Measurements from ENCODE around the gene NCOA1.
"Not testable (repeated sequence)": the region's sequence is repeated elsewhere in the genome, so short reads cannot be mapped to it uniquely, and the experiment has no call there.

NCOA1 gene

DNA sequence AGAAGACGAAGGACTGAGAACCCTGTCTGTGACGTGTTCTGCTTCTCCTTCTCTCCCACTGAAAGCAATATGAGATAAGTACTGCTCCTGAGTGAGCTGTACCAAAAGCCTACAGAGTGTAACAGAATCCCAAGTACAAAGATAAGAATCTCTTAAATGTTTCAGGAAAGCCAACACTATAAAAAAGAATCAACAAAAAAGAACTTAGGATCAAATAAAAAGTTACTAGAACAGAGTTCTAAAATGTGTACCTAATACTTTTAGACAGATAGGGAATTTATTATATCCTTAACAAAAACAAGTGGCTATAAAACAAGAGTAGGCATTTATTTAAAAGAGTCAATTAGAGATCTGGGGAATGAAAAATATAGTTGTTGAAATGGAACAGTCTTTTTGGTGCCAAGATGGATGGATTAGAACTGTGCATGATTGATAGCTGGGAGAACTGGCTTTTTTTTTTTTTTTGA is 49.0 kb downstream of the NCOA1 start:
- no peak for DNase-seq (ENCODE audit: low spot score)

DNA sequence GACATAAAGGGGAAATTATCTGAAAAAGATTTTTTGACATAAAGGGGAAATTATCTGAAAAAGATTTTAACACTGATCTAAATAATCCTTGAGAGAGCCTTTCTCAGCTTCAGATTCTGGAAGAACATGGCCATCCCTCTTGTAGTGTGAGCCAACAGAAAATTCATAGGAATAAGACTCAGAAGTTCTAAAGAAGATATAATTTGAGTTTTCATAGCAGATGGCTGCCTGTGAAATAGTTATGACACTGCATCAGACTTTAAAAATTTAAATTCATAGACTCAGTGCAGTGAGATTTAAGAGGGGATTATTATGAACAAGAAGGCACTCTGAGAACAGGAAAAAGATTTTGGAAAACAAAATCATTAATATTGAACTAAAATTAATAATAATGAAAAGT is 50.6 kb downstream of the NCOA1 start:
- no peak for DNase-seq (ENCODE audit: low spot score)

DNA sequence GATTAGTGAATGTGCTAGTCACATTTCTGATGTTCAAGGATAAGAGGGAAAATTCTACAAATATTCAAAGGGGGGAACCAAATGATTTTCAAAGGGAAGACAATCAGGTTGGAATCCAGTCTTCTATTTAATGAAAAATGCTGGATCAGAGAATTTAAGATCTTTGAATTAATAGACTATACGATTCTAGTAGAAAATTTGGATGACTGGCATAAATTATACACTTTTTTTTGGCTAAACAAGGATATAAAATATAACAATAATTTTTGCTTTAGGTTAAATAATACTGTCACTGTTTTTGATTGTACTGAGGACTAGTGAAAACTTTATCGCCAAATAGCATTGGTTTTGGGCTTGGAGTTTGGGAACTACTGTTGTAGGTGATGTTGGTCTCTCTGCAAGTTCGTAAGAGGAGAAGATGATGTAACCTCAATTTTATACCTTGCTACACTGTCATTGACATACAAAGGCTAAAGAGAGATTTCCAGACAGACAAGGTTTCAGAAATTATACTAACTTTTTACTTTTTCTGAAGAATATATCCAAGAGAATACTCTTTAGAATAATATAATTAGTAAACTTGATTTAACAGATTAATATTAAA is 51.3 kb downstream of the NCOA1 start:
- no peak for DNase-seq (ENCODE audit: low spot score)

DNA sequence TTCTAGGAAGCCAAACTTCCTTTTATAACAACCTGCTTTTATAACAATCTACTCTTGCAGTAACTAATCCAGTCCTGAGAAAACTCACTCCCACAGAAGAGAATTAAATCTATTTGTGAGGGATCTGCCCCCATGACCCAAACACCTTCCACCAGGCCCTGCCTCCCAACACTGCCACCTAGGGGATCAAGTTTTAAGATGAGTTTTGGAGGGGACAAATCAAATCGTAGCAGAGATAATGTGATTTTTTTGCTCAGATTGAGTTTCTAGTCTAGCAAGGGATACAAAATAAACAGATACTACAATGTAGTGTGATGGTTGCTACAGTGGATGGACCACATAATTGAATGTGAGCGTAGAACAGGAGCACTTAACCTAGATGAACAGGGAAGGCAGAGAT is 52.2 kb downstream of the NCOA1 start:
- DNase-seq (ENCODE audit: low spot score) = no peak

DNA sequence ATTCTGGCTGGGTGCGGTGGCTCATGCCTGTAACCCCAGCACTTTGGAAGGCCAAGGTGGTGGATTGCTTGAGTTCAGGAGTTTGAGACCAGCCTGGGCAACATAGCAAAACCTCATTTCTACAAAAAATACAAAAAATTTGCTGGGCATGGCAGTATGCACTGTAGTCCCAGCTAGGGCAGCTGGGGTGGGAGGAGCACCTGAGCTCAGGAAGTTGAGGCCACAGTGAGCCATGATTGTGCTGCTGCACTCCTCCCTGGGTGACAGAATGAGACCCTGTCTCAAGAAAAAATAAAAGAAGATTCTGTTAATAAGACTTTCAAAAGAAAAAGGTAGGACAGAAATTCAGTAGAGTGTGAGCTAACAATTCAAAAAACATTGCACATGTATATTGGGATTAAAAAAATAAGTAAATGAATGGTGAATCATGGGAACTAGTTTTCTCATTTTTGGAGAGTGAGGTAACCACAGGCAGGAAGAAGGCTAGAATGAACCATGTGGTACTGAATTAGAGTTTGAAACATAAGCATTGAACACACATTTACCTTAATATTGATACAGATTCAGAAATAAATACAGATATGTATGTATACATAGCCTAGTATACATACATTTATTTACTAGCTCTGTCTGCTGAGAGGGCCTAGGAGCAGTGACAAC is 53.5 kb downstream of the NCOA1 start:
- no peak for DNase-seq (ENCODE audit: low spot score)

DNA sequence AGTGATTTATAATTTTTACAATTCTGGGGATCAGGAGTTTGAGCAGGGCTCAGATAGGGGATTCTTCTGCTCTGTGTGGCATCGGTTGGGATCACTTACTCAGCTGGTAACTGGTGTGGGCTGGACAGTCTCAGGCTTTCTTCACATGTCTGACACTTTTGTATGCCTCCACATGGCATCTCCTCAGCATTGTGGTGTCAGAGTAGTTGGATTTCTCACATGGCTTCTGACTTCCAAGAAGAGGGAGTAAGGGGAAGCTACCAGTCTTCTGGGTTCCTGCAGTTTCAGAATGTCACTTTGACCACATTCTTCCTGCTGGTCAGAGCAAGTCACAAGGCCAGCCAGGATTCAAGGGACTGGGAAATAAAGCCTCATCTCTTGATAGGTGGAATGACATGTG is 55.6 kb downstream of the NCOA1 start:
- DNase-seq (ENCODE audit: low spot score) = no peak

DNA sequence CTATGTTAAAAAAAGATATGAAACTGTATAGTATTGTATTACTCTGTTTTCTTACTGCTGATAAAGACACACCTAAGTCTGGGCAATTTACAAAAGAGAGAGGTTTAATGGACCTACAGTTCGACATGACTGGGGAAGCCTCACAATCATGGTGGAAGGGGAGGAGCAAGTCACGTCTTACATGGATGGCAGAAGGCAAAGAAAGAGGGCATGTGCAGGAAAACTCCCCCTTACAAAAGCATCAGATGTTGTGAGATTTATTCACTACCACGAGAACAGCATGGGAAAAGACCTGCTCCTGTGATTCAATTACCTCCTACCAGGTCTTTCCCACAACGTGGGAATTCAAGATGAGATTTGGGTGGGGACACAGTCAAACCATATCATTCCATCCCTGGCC is 57.0 kb downstream of the NCOA1 start:
- DNase-seq (ENCODE audit: low spot score) = no peak

DNA sequence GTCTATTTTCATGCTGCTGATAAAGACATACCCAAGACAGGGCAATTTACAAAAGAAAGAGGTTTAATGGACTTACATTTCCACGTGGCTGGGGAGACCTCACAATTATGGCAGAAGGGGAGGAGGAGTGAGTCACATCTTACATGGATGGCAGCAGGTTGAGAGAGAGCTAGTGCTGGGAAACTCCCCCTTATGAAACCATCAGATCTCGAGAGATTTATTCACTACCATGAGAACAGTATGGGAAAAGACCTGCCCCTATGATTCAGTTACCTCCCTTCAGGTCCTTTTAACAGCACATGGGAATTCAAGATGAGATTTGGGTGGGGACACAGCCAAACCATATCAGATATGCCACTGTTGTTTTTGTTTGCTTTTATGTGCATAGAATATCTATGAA is 59.2 kb downstream of the NCOA1 start:
- not testable (repeated sequence) for DNase-seq (ENCODE audit: low spot score)

DNA sequence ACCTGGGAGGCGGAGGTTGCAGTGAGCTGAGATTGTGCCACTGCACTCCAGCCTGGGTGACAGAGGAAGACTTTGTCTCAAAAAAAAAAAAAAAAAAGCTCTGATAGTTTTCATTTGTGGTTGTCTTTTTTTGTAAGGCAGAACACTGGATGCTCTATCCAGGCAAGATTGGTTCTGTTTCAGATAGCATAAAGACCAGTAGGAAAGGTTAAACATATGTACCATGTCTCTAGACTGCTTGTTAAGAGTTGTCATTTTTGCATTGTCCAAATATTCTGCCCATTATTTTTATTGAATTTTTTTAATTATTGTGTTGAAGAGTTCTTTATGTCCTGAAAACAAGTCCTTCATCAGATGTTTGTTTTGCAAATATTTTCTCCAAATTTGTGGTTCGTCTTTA is 60.0 kb downstream of the NCOA1 start:
- DNase-seq (ENCODE audit: low spot score) = no peak

DNA sequence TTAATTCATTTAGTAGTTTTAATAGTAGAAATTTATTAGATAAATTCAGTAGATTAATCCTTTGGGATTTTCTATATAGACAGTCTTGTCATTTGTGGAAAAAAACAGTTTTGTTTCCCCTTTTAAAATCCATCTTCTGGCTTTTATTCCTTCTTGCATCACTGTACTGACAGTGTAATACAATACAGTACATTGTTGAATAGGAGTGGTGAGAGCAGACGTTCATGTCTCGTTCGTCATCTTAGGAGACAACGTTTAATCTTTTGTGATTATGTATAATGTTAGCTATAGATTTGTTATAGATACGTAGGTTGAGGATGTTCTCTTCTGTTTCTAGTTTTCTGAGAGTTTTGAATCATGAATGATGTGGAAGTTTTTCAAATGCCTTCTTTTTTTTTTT is 61.8 kb downstream of the NCOA1 start:
- no peak for DNase-seq (ENCODE audit: low spot score)

DNA sequence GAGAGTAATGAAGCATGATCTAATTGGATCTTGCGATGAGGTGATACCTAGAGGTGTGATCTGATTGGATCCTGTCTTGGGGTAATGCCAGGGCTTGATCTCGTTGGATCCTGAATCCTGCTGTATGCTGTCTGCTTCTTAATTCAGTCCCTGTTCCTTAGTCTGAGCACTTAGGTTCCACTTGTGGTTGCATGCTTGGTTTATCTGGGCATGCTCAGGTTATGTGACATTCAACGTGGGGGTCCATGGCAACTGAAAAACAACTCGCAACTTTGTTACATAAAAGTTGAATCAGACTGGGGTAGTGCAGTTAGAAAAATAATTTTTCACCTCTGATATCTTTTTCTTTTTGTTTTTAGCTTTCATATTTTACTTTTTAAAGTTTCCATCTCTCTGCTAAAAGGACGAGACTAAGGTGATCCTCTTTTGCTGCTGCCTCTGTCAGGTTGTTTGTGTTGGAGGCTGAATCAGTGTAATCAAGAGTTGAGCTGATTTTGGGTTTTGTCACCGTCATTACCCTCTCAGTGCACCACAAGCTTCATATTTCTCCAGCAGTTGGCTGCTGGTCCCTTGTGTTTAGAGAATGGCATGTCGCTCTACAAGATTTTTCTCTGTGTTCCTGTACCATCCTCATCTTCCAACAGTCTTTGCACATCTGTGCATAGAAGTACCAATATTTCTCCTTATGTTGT is 67.9 kb downstream of the NCOA1 start:
- no peak for DNase-seq (ENCODE audit: low spot score)

DNA sequence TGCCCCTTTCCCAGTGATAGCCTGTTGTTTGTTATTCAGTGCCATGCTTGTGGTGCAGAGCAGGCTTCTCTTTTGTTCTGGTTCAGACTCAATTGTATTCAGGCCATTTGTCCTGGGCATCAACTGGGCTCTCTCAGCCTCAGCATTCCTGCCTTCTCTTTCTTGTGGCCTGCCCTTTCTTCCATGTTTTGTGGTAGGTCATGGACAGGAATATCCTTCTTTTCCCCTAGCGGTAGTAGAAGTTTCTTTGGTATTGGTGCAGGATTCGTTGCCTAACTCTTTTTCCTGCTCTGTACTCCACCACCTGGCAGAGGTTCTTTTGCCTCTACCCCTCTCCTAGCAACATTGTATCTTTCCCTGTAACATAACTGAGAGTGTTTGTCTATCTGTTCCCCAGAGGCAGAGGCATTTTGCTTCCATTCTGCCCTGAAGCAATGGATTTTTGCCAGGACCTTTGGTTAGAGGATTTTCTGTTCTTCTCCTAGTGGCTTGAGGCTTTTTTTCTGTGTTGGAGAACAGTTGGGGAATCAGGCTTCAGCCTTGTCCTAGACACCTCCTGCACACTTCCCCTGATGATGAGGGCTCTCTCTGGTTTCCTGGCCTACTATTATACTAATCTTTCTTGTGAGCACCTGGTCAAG is 68.5 kb downstream of the NCOA1 start:
- DNase-seq (ENCODE audit: low spot score) = no peak

DNA sequence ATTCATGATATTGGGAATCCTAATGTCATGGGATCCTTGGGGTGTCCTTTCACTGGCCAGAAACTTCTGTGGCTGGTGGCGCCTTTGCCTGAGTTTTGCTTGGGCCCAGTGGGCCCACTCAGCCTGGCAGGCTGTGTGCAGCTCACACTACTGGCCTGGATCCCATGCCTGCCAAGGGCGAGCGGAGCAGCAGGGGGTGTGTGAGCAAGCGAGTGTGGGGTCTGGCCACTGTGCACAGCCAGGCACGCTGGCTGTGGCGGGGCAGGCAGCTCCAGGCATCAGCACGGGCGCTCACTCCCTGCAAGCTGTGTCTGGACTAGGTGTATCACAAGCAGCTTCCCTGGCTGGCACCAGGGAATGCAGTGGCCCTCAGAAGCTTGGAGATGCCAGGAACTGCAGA is 74.5 kb downstream of the NCOA1 start:
- no peak for DNase-seq (ENCODE audit: low spot score)

DNA sequence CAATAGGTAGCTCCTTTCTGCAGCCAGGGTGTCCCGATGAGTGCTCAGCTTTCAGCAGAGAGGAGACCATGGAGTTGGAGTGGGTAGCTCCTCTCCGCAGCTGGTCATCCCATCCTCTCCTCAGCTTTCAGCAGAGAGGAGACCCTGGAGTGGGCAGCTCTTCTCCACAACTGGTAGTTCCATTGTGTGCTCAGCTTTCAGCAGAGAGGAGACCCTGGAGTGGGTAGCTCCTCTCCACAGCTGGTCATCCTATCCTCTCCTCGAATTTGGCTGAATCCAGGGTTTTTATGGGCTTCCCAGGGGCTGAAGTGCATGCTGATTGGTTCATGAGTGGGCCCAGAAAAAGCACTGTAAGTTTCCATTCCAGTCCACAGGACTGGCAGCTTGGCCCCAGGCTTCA is 75.2 kb downstream of the NCOA1 start:
- DNase-seq (ENCODE audit: low spot score) = no peak

DNA sequence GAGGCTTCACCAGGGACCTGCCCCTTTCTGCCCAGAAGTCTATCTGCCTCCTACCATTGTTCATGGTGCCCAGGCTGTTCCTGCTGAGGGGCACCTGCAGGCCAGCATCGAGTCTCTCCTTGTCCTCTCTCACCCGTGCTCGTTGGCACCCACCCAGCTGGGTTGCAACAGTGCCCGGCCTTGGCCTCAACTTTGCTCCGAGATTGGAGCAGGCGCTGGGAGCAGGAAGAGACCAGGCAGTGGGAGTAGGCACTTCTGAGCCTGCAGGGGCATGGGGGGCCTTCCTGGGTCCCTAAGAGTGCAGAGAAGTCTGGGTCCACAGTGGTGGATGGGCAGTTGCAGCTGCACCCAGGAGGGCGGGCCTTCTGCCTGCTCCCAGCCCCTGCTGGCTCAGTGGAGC is 75.6 kb downstream of the NCOA1 start:
- DNase-seq (ENCODE audit: low spot score) = no peak

DNA sequence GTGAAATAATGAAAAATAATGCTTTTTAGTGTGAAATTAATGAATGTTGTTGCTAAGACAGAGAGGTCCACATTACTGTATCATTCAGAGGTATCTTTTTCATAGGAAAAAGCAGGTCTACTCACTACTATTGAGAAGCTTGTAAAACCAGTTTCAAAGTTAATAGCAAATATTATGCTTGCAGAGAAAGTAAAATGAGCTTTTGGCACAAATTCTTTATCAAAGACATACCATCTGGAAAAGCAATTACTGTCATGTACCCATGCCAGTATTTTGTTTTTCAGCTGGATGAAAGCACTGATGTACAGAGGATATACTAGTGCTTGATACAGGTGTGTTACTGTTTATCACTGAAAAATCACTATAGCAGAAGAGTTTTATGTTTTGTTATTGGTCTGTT is 77.5 kb downstream of the NCOA1 start:
- no peak for DNase-seq (ENCODE audit: low spot score)

DNA sequence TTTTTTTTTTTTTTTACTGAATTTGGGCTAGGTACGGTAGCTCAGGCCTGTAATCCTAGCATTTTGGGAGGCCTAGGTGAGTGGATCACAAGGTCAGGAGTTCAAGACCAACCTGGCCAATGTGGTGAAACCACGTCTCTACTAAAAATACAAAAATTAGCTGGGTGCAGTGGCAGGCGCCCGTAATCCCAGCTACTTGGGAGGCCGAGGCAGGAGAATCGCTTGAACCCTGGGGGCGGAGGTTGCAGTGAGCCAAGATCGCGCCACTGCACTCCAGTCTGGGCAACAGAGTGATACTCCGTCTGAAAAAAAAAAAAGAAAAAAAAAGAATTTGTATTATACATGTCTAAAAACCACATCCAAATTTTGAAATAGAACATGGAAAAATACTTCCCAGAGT is 78.5 kb downstream of the NCOA1 start:
- not testable (repeated sequence) for DNase-seq (ENCODE audit: low spot score)

DNA sequence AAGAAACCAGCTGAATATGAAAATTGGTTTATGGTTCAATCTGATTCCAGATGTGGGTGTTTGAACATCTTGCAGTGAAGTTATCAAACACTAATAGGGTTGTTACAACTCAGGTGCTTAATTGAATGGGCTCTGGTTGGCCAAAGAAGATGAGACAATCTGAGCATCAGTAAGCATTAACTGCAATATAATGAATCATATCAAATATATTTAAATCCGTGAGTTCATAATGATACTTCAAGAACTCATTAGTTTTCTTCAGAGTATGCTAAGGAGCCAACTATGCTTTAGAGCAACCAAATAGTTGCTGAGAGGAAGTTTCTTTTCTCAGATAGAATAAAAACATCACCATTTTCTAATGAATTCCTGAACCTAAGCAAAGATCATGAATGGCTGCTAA is 79.2 kb downstream of the NCOA1 start:
- DNase-seq (ENCODE audit: low spot score) = no peak

DNA sequence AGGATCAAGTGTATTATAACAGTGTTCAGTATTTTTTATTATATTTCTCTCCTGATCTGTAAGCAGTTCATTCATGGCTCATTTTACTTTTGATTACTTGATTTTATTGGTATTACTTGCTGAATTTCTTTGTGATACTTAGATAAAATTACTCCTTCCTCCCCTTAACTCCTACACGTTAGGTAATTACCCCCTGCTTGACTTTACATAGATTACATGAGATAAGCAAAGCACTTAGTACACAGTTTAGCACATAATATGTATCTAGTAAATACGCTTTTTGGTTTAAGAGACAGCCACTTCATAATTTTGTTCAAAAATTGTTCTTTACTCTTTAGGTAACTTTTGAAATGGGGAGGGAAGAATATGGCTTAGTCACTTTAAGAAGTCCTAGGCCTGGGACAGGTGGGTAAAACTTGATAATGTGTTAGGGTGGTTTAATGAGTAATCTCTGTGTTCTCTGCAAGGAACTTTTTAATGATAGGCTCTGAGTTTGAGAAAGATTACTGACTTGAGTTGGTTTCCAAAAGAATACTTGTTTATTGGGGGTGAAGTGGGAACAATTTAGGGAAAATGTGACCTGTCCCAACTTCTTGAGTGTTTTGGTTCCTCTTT is 80.9 kb downstream of the NCOA1 start:
- DNase-seq (ENCODE audit: low spot score) = no peak

DNA sequence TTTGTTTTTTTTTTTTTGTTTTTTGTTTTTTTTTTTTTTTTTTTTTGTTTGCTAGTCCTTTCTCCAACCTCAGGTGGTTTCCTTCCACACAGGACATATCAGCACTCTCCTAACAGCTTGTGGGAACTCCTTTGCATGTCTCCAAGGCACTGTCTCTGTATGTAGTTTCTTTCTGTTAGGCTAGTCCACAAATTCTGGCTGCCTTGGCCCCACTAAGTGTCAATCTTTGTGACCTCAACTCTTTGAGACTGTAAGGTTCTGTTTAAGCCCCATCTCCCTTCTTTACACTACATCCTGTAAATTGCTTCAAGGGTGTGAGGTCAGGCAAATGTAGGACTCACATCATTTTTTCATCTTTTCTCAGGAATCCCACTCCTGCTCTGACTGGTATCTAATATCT is 85.1 kb downstream of the NCOA1 start:
- no peak for DNase-seq (ENCODE audit: low spot score)

DNA sequence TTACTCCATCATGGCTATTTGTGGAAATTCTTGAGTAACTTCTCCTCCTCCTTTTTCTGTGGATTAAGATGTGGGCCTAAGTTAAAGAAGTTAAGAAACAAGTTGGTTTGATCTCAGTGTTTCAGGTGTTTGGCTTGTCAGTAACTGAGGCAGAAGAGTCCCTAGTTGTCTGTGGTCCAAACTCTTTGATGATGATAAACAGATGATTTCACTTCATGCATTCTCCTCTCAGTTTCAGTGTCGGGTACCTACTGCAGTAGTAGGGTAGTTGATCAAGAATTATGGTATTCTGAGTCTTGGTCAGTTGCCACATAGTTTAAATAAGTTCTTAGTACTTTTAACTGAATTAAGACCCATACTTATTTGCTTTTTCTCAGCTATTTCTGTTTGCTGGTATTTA is 85.6 kb downstream of the NCOA1 start:
- DNase-seq (ENCODE audit: low spot score) = no peak

DNA sequence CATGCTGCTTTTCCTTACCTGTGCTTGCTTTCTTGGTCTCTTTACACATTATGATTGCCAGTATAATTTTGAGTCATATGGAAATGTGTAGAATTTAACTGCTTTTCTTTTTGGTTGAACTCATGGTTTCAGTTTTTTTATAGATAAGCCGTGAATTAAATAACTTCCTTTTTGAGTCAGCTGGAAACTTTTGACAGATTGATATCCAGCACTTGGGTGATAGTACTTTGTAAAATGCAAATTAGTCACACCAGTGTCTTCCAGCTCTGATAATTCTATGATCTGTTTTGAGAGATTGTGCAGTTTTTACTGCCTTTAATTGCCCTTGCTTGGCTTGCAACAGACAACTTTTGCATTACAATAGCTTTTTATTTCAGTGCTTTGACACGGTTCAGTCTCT is 86.4 kb downstream of the NCOA1 start:
- DNase-seq (ENCODE audit: low spot score) = no peak

Measured in LoVo (cell line).